Measurements from ENCODE around the gene EXD1. TPM values are rescaled to one million over a fixed set of nuclear protein-coding genes. Genes with fewer than 3 reads are reported as not detected.

EXD1 gene
- total RNA-seq, 2 experiments from 2014 or later: not detected

- Mint-ChIP-seq H3K27me3 (peaks cover 4% of the 10 kb centered on the region), H3K4me3 (no peak overlapping the region), H3K36me3 (ENCODE audit: low read depth) (no peaks in the 10 kb centered on the region), H3K4me1 (ENCODE audit: low read depth) (no peaks in the 10 kb centered on the region), H3K27ac (no peak overlapping the region), H3K9me3 (no peaks in the 10 kb centered on the region)
- DNase-seq (no peak), ATAC-seq (ENCODE audit: poor library complexity) (no peak)
- no peaks in the 10 kb centered on the region for H3K4me1 ChIP-seq (ENCODE audit: insufficient read depth, low read length)
- H3K4me3 ChIP-seq (ENCODE audit: low read length): no peak overlapping the region
- TF ChIP-seq, protein P1, sequence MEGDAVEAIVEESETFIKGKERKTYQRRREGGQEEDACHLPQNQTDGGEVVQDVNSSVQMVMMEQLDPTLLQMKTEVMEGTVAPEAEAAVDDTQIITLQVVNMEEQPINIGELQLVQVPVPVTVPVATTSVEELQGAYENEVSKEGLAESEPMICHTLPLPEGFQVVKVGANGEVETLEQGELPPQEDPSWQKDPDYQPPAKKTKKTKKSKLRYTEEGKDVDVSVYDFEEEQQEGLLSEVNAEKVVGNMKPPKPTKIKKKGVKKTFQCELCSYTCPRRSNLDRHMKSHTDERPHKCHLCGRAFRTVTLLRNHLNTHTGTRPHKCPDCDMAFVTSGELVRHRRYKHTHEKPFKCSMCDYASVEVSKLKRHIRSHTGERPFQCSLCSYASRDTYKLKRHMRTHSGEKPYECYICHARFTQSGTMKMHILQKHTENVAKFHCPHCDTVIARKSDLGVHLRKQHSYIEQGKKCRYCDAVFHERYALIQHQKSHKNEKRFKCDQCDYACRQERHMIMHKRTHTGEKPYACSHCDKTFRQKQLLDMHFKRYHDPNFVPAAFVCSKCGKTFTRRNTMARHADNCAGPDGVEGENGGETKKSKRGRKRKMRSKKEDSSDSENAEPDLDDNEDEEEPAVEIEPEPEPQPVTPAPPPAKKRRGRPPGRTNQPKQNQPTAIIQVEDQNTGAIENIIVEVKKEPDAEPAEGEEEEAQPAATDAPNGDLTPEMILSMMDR (IDR thresholded peaks at IDR 0.05): no peak
- H3K36me3 ChIP-seq (ENCODE audit: insufficient read depth, low read length): no peaks in the 10 kb centered on the region
- no peak overlapping the region for H3K27ac ChIP-seq (ENCODE audit: low read depth in 1 of 2, low read length in 2 of 2)
- no peaks in the 10 kb centered on the region for H3K9me3 ChIP-seq (ENCODE audit: control insufficient read depth in 1 of 2, insufficient read depth in 1 of 2, low read length in 2 of 2)
- POLR2A ChIA-PET: interaction anchor here (0.6 kb wide), 1 partner anchor 14 kb away, joined by 4 read pairs; no protein-coding TSS in a partner anchor
- peaks cover 2 to 4% of the 10 kb centered on the region in 2 experiments for H3K27me3 ChIP-seq (ENCODE audit: control insufficient read depth in 1 of 2, insufficient read depth in 2 of 2, low read length in 2 of 2)
- intact Hi-C loops (cut with DNase I, micrococcal nuclease): no loop called here
- CTCF ChIA-PET: no interaction called here
Measured at GRCh38 chr15:41207687-41208448, 22.7 kb downstream of the EXD1 start.

DNA sequence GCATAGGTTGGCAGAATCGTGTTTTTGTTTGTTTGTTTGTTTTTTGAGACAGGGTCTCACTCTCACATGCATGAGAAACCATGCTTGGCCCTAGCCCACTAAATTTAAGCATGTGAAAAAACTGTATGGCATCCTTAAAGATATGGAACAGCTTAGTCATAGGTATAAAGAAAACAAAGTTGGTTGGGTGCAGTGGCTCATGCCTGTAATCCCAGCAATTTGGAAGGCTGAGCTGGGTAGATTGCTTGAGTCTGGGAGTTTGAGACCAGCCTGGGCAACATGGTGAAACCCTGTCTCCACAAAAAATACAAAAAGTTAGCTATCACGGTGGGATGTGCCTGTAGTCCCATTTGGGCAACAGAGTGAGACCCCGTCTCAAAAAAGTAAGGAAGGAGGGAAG, 25.2 kb downstream of the EXD1 start:
- Histone ChIP-seq H3K27me3 (ENCODE audit: control insufficient read depth in 1 of 2, insufficient read depth in 2 of 2, low read length in 2 of 2) (peaks cover 0 to 2% of the 10 kb centered on the region in 2 experiments), H3K27ac (ENCODE audit: low read depth in 1 of 2, low read length in 2 of 2) (no peak overlapping the region), H3K36me3 (ENCODE audit: insufficient read depth, low read length) (no peaks in the 10 kb centered on the region), H3K4me1 (ENCODE audit: insufficient read depth, low read length) (no peaks in the 10 kb centered on the region), H3K4me3 (ENCODE audit: low read length) (no peak overlapping the region), H3K9me3 (ENCODE audit: control insufficient read depth in 1 of 2, insufficient read depth in 1 of 2, low read length in 2 of 2) (no peaks in the 10 kb centered on the region)
- Mint-ChIP-seq H3K36me3 (ENCODE audit: low read depth) (no peaks in the 10 kb centered on the region), H3K4me1 (ENCODE audit: low read depth) (no peaks in the 10 kb centered on the region), H3K27ac (no peak overlapping the region), H3K27me3 (no peaks in the 10 kb centered on the region), H3K9me3 (no peaks in the 10 kb centered on the region), H3K4me3 (no peak overlapping the region)
- ChIA-PET POLR2A (no interaction called here), CTCF (no interaction called here)
- DNase-seq: no peak
- TF ChIP-seq, protein P1 (IDR thresholded peaks at IDR 0.05): no peak
- ATAC-seq (ENCODE audit: poor library complexity): no peak
- intact Hi-C loops (cut with DNase I, micrococcal nuclease): no loop called here

GRCh38 chr15:41203395-41203794, 27.2 kb downstream of the EXD1 start:
- CTCF ChIA-PET: no interaction called here
- H3K4me1 Mint-ChIP-seq (ENCODE audit: low read depth): no peaks in the 10 kb centered on the region
- intact Hi-C loops (cut with DNase I, micrococcal nuclease): no loop called here
- DNase-seq (no peak), ATAC-seq (ENCODE audit: poor library complexity) (no peak)
- TF ChIP-seq, protein P1 (IDR thresholded peaks at IDR 0.05): no peak
- Histone ChIP-seq H3K27ac (ENCODE audit: low read depth in 1 of 2, low read length in 2 of 2) (no peak overlapping the region), H3K4me3 (ENCODE audit: low read length) (no peak overlapping the region), H3K27me3 (ENCODE audit: control insufficient read depth in 1 of 2, insufficient read depth in 2 of 2, low read length in 2 of 2) (peaks cover 0 to 2% of the 10 kb centered on the region in 2 experiments), H3K9me3 (ENCODE audit: control insufficient read depth in 1 of 2, insufficient read depth in 1 of 2, low read length in 2 of 2) (no peaks in the 10 kb centered on the region), H3K36me3 (ENCODE audit: insufficient read depth, low read length) (no peaks in the 10 kb centered on the region), H3K4me1 (ENCODE audit: insufficient read depth, low read length) (no peaks in the 10 kb centered on the region)
- H3K4me3 Mint-ChIP-seq: no peak overlapping the region
- no peaks in the 10 kb centered on the region for H3K36me3 Mint-ChIP-seq (ENCODE audit: low read depth)
- no peak overlapping the region for H3K27ac Mint-ChIP-seq
- POLR2A ChIA-PET: no interaction called here
- no peaks in the 10 kb centered on the region for H3K9me3 Mint-ChIP-seq
- no peaks in the 10 kb centered on the region for H3K27me3 Mint-ChIP-seq

Measured in CD4-positive, alpha-beta T cell (primary cell).